Colonic mucosa (tissue), 4 donors: ENCODE measurements around the gene FBN3. TPM values are rescaled to one million over a fixed set of nuclear protein-coding genes. Genes with fewer than 3 reads are reported as not detected.

ENCODE experiments used
- DNase-seq: peaks from one replicate; pipeline ENCODE4 v3.0.0-alpha.2; 2020
- H3K27ac ChIP-seq: fragments of 200-600 bp; one replicate; pipeline ENCODE4 v1.8.0; 2021
- H3K27me3 ChIP-seq: fragments of 200-600 bp; one replicate; pipeline ENCODE4 v1.8.0; 2021
- H3K36me3 ChIP-seq: fragments of 200-600 bp; one replicate; pipeline ENCODE4 v1.8.0; 2021
- H3K4me1 ChIP-seq: fragments of 200-600 bp; one replicate; pipeline ENCODE4 v1.8.0; 2021; ENCODE audit warnings: mild to moderate bottlenecking
- H3K4me3 ChIP-seq: fragments of 200-600 bp; one replicate; pipeline ENCODE4 v1.8.0; 2021
- H3K9ac ChIP-seq, 2 donors: one replicate each; pipeline ENCODE4 v1.7.0; 2013; ENCODE audit warnings: control low read depth in 2 of 2, low read depth in 2 of 2, low read length in 2 of 2
- H3K9me3 ChIP-seq: fragments of 200-600 bp; one replicate; pipeline ENCODE4 v1.8.0; 2021
- intact Hi-C: fragments of 100-400 bp; cut with DNase I; formaldehyde crosslinking; loops from one replicate; pipeline ENCODE4 v1.14.1; 2022
- total RNA-seq, 2 donors: library from RNA; stranded (reverse); fragmentation: NEBNext Ultra II Directional in 1 of 2; extraction: Animal tissue kit (Norgen Biotek cat#: 25700) in 1 of 2; gene quantifications; one replicate each; pipeline ENCODE4 v1.2.1, GENCODE V29; 2021
- TF ChIP-seq, protein P1 (sequence below): fragments of 200-600 bp; IDR thresholded peaks from one replicate; pipeline ENCODE4 v1.8.0; 2022; ENCODE audit warnings: antibody characterized with exemption, mild to moderate bottlenecking
- donor health status: healthy.
- donor health status: DM: no; HTN: no; CAD: no.
- donor health status: DM: no; HTN: no; CAD: no.

The FBN3 gene
- total RNA-seq, 2 donors from 2014 or later = 0.05 TPM; not detected in 1

DNA sequence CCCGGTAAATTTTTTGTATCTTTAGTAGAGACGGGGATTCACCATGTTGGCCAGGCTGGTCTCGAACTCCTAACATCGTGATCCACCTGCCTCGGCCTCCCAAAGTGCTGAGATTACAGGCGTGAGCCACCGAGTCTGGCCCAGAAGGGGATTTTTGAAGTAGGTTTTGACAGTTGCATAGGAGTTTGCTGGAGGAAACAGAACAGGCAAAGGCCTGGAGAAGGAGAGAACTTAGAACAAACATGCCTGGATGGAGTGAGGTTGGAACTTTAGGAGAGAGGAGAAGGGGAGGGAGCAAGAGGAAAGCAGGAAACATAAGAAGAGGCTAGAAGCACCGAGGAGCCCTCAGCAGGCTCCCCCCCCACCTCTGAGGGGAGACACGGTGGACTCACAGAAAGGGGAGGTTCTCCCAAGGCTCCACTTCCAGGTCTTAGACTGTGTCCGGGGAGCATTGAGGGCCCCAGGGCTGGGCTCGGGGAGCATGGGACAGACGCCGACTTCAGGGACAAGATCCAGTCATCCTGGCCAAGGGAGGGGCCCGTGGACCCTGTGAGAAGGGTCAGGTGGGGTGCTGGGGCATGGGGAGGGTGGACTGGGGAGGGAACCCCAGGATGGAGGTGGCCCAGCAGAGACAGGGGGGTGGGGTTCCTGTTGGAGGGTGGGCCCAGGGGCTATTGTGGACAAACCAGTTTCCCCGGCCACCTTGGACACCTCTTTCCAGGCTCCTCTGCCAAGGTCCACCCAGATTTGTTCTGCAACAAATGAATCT is 1.8 kb upstream of the FBN3 start:
- Histone ChIP-seq H3K9me3 (no peaks in the 10 kb centered on the region), H3K27me3 (peaks cover 39% of the 10 kb centered on the region), H3K36me3 (no peaks in the 10 kb centered on the region), H3K27ac (no peak overlapping the region), H3K4me3 (no peak overlapping the region), H3K4me1 (peaks cover 3% of the 10 kb centered on the region), H3K9ac (no peak overlapping the region)
- no peak for DNase-seq
- TF ChIP-seq, protein P1, sequence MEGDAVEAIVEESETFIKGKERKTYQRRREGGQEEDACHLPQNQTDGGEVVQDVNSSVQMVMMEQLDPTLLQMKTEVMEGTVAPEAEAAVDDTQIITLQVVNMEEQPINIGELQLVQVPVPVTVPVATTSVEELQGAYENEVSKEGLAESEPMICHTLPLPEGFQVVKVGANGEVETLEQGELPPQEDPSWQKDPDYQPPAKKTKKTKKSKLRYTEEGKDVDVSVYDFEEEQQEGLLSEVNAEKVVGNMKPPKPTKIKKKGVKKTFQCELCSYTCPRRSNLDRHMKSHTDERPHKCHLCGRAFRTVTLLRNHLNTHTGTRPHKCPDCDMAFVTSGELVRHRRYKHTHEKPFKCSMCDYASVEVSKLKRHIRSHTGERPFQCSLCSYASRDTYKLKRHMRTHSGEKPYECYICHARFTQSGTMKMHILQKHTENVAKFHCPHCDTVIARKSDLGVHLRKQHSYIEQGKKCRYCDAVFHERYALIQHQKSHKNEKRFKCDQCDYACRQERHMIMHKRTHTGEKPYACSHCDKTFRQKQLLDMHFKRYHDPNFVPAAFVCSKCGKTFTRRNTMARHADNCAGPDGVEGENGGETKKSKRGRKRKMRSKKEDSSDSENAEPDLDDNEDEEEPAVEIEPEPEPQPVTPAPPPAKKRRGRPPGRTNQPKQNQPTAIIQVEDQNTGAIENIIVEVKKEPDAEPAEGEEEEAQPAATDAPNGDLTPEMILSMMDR = no peak
- intact Hi-C loops = no loop called here

DNA sequence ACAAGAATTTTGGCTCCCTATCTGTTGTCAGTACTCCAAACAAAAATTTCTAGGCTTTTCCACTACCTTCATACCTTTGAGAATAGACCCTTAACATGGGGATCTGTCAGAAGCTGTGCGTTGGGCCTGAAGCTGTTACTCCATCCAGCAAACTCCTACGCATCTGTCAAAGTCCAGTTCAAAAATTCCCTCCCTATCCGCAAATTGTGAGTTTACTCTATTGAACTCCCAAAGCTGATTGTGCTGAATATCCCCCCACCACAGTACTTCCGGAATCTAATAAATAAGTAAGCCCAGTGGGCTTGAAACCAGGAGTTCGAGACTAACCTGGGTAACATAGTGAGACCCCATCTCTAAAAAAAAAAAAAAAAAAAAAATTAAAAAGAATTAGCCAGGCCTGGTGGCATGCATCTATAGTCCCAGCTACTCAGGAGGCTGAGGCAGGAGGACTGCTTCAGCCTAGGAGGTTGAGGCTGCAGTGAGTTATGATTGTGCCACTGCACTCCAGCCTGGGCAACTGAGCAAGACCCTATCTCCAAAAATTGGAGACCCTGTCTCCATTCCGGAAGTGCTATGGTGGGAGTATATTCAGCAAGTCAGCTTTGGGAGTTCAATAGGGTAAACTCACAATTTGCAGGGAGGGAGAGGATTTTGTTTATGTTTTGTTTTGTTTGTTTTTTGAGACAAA is 930 bp upstream of the FBN3 start:
- Histone ChIP-seq H3K27ac (no peak overlapping the region), H3K9ac (no peak overlapping the region), H3K4me3 (no peak overlapping the region), H3K36me3 (no peaks in the 10 kb centered on the region), H3K27me3 (peaks cover 39% of the 10 kb centered on the region), H3K9me3 (no peaks in the 10 kb centered on the region), H3K4me1 (peaks cover 3% of the 10 kb centered on the region)
- intact Hi-C loops = no loop called here
- no peak for DNase-seq
- TF ChIP-seq, protein P1 = no peak

DNA sequence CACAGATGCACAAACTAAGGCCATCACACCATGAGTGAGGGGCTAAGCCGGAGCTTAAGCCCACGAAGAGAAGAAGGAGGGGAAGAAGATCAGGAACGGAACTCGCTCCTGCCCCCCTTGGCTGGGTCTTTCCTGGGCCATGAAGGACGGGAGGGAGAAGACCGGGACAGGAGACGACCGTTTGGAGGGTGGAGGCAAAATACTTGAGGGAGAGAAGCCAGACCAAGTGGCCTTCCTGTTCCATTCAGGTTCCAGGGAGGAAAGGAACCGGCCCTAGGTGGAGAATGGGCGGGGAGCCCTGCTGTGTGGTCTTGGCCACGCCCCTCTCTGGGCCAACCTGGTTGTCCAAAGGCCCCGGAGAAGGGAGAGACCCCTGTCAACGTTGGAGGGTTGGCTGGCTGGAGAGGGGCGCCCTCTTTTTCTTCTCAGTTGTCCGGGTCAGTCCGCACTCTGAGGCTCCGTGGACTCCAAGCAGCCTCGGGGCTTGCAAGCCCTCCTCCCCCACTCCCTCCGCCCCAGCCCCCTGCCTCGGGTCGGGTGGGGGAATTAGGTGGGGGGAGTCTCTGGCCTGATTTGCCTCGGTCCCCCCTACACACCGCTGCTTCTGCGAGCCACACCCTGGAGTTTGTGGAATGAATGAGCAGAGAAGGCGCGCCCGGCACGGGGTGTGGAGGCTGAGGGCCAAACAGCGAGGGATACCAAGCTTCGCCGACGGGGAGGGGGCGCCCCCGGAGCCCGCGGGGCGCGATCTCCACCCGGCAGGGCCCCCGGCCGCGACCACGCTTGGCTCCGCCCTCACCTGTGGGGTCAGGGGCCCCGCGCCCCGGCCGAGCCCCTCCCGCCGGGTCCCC is 757 bp downstream of the FBN3 start:
- intact Hi-C loops = no loop called here

DNA sequence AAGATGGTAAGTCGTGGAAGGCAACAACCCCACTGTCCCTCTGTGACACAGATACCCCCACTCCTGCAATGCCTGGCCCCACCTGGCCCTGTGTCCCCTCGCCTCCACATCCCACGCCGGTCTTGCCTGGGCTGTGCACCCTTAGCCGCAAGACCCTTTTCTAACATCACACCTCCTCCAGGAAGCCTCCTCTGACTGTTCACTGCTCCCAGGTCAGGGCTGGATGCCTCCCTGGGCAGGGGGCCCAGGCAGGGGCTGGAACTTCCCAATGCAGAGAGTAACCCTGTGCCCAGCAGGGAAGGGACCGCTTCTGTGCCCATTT is 1.3 kb downstream of the FBN3 start:
- no peak overlapping the region for H3K9ac ChIP-seq
- H3K4me3 ChIP-seq = no peak overlapping the region
- no peak overlapping the region for H3K27ac ChIP-seq
- no peak for DNase-seq
- no peaks in the 10 kb centered on the region for H3K36me3 ChIP-seq
- intact Hi-C loops = no loop called here
- peaks cover 3% of the 10 kb centered on the region for H3K4me1 ChIP-seq
- TF ChIP-seq, protein P1 = no peak
- no peaks in the 10 kb centered on the region for H3K9me3 ChIP-seq
- H3K27me3 ChIP-seq = peaks cover 39% of the 10 kb centered on the region

More for the DNA sequence above, 757 bp downstream of the FBN3 start:
- no peak overlapping the region for H3K4me3 ChIP-seq
- H3K36me3 ChIP-seq = no peaks in the 10 kb centered on the region
- no peak overlapping the region for H3K27ac ChIP-seq
- H3K4me1 ChIP-seq = peaks cover 3% of the 10 kb centered on the region
- no peak overlapping the region for H3K9ac ChIP-seq
- TF ChIP-seq, protein P1 = no peak
- no peaks in the 10 kb centered on the region for H3K9me3 ChIP-seq
- H3K27me3 ChIP-seq = peaks cover 39% of the 10 kb centered on the region
- DNase-seq = no peak

DNA sequence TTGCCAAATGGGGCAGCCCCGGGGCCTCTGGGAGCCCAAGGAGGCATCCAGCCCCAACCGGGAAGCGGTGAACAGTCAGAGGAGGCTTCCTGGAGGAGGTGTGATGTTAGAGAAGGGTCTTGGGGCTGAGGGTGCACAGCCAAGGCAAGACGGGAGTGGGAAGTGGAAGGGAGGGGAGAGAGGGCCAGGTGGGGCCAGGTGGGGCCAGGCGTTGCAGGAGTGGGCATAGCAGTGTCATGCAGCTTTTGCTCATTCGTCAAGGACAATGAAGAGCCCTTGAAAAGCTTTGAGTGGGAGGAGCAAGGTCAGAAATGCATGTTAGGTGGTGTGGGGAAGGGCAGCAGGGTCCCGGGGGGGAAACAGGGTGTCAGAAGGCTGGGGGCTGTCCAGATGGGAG is 1.8 kb downstream of the FBN3 start:
- peaks cover 3% of the 10 kb centered on the region for H3K4me1 ChIP-seq
- DNase-seq = no peak
- no peaks in the 10 kb centered on the region for H3K36me3 ChIP-seq
- intact Hi-C loops = no loop called here
- no peak overlapping the region for H3K27ac ChIP-seq
- H3K9me3 ChIP-seq = no peaks in the 10 kb centered on the region
- H3K27me3 ChIP-seq = peaks cover 39% of the 10 kb centered on the region
- H3K4me3 ChIP-seq = no peak overlapping the region
- no peak overlapping the region for H3K9ac ChIP-seq
- TF ChIP-seq, protein P1 = no peak
